Measurements from ENCODE around the gene GTF2E1.

GRCh38 chr3:120778776-120779175 lies 36.2 kb downstream of the GTF2E1 start:
- TF ChIP-seq CTCF (conservative IDR thresholded peaks at IDR 0.05; ENCODE audit: low read length) (no peak), EZH2phosphoT487 (IDR thresholded peaks at IDR 0.05; ENCODE audit: borderline replicate concordance, low read depth, low read length) (no peak)

Measured in OCI-LY7 (cell line).